Uterus (tissue), 4 donors: Measurements from ENCODE around the gene SMARCA4. TPM values are rescaled to one million over a fixed set of nuclear protein-coding genes. Genes with fewer than 3 reads are reported as not detected.

Experiments used
- DNase-seq, 2 donors: peaks; one replicate each; pipeline ENCODE4 v3.0.0-alpha.2; 2019 to 2020
- H3K27ac ChIP-seq, 2 donors: fragments of 200-600 bp; sonication (generic); 1 replicate in 1 of 2; 2 replicates in 1 of 2; pipeline ENCODE4 v1.5.1; 2016 to 2018
- H3K27me3 ChIP-seq, 2 donors: fragments of 200-600 bp; sonication (generic); one replicate each; pipeline ENCODE4 v1.5.1; 2018 to 2019; ENCODE audit warnings: control low read depth in 1 of 2
- H3K36me3 ChIP-seq, 2 donors: fragments of 200-600 bp; sonication (generic); one replicate each; pipeline ENCODE4 v1.5.1; 2019; ENCODE audit warnings: control low read depth in 1 of 2
- H3K4me1 ChIP-seq, 2 donors: fragments of 200-600 bp; sonication (generic); one replicate each; pipeline ENCODE4 v1.5.1; 2018 to 2019; ENCODE audit warnings: control low read depth in 1 of 2
- H3K4me3 ChIP-seq, 2 donors: fragments of 200-600 bp; sonication (generic); 1 replicate in 1 of 2; 2 replicates in 1 of 2; pipeline ENCODE4 v1.5.1; 2018 to 2019; ENCODE audit warnings: mild to moderate bottlenecking in 1 of 2
- H3K9me3 ChIP-seq, 2 donors: fragments of 200-600 bp; sonication (generic); one replicate each; pipeline ENCODE4 v1.5.1; 2019; ENCODE audit warnings: control low read depth in 1 of 2
- CTCF ChIP-seq, 4 experiments: fragments of 200-600 bp in 2 of 4; fragments of 450-650 bp in 2 of 4; sonication (generic) in 2 of 4; IDR thresholded peaks; one replicate each; pipeline ENCODE4 v1.5.1; 2016 to 2019; ENCODE audit warnings: antibody characterized with exemption in 4 of 4, mild to moderate bottlenecking in 2 of 4, moderate library complexity in 1 of 4
- POLR2A ChIP-seq, 2 donors: fragments of 450-650 bp; IDR thresholded peaks; one replicate each; pipeline ENCODE4 v1.6.1; 2016; ENCODE audit warnings: antibody characterized with exemption in 2 of 2, mild to moderate bottlenecking in 1 of 2, moderate library complexity in 1 of 2
- intact Hi-C: fragments of 100-400 bp; cut with DNase I; formaldehyde crosslinking; loops from one replicate; pipeline ENCODE4 v1.15.1; 2023; ENCODE audit warnings: low total_unique reads
- total RNA-seq, 4 donors: library from RNA; depleted of rRNA in 3 of 4; stranded (reverse); fragments of >200 nt in 3 of 4; gene quantifications; one replicate each; pipeline versions ENCODE4 v1.1.0 to v1.2.4, GENCODE V29; 2014 to 2023
- donor health status: DM: yes; HTN: yes; CAD: no.

SMARCA4 gene
- total RNA-seq, 4 donors from 2014 or later: 44.6 to 78.7 (median 76.2) TPM

GRCh38 chr19:11023710-11024109 lies 62.9 kb downstream of the SMARCA4 start:
- no peak for DNase-seq
- Histone ChIP-seq H3K27ac (no peak overlapping the region), H3K36me3 (no peaks in the 10 kb centered on the region), H3K4me1 (peaks cover 0 to 4% of the 10 kb centered on the region in 2 donors), H3K27me3 (no peaks in the 10 kb centered on the region), H3K4me3 (no peak overlapping the region), H3K9me3 (no peaks in the 10 kb centered on the region)
- no peak for TF ChIP-seq POLR2A (IDR thresholded peaks at IDR 0.05)
- no peak for TF ChIP-seq CTCF (IDR thresholded peaks at IDR 0.05)
- intact Hi-C loops: no loop called here

- Histone ChIP-seq H3K4me3 (no peak overlapping the region), H3K9me3 (no peaks in the 10 kb centered on the region), H3K27me3 (no peaks in the 10 kb centered on the region), H3K36me3 (no peaks in the 10 kb centered on the region), H3K4me1 (peaks cover 0 to 2% of the 10 kb centered on the region in 2 donors), H3K27ac (peak overlapping the region in 1 of 2 donors; percentile 50)
- TF ChIP-seq POLR2A (IDR thresholded peaks at IDR 0.05): no peak
- no peak for TF ChIP-seq CTCF (IDR thresholded peaks at IDR 0.05)
- no peak for DNase-seq
- intact Hi-C loops: no loop called here
These were observed 63.4 kb downstream of the SMARCA4 start for GRCh38 chr19:11024259-11024658.

- peak overlapping the region; percentile 50 to 52 for H3K27ac ChIP-seq
- H3K9me3 ChIP-seq: no peaks in the 10 kb centered on the region
- no peaks in the 10 kb centered on the region for H3K27me3 ChIP-seq
- H3K4me3 ChIP-seq: no peak overlapping the region
- intact Hi-C loops: no loop called here
- TF ChIP-seq CTCF (IDR thresholded peaks at IDR 0.05) (no peak), POLR2A (IDR thresholded peaks at IDR 0.05) (no peak)
- no peaks in the 10 kb centered on the region for H3K36me3 ChIP-seq
- no peak for DNase-seq
- no peaks in the 10 kb centered on the region for H3K4me1 ChIP-seq
These were observed 64.2 kb downstream of the SMARCA4 start for GRCh38 chr19:11025006-11025405.

- no peaks in the 10 kb centered on the region for H3K36me3 ChIP-seq
- H3K4me3 ChIP-seq: no peak overlapping the region
- H3K27ac ChIP-seq: peak overlapping the region; percentile 50 to 52
- intact Hi-C loops: no loop called here
- DNase-seq: no peak
- no peaks in the 10 kb centered on the region for H3K27me3 ChIP-seq
- H3K9me3 ChIP-seq: no peaks in the 10 kb centered on the region
- TF ChIP-seq POLR2A (IDR thresholded peaks at IDR 0.05) (no peak), CTCF (IDR thresholded peaks at IDR 0.05) (no peak)
- H3K4me1 ChIP-seq: no peaks in the 10 kb centered on the region
These were observed 64.6 kb downstream of the SMARCA4 start for GRCh38 chr19:11025445-11025844.

- Histone ChIP-seq H3K9me3 (no peaks in the 10 kb centered on the region), H3K36me3 (no peaks in the 10 kb centered on the region), H3K27me3 (no peaks in the 10 kb centered on the region), H3K4me1 (no peaks in the 10 kb centered on the region), H3K4me3 (no peak overlapping the region), H3K27ac (no peak overlapping the region)
- DNase-seq: no peak
- TF ChIP-seq CTCF (IDR thresholded peaks at IDR 0.05) (no peak), POLR2A (IDR thresholded peaks at IDR 0.05) (no peak)
- intact Hi-C loops: no loop called here
These were observed 65.2 kb downstream of the SMARCA4 start for GRCh38 chr19:11025997-11026396.
